Amniotic epithelial cell (primary cell): ENCODE results near the gene PCDHA10.
"Not testable (repeated sequence)": the region's sequence is repeated elsewhere in the genome, so short reads cannot be mapped to it uniquely, and the experiment has no call there.

Source experiments
- DNase-seq: peaks from one replicate; pipeline ENCODE4 v3.0.0-alpha.2; 2010; ENCODE audit warnings: low read depth

PCDHA10 gene

GRCh38 chr5:140840978-140841962 is 14.4 kb upstream of the PCDHA10 start, which contains the start of gene PCDHA8:
PCDHA8 (plus strand) TSS chr5:140841187; CDS start chr5:140841322, 135 bp downstream.
- DNase-seq = no peak

GRCh38 chr5:140842798-140843733 is 12.6 kb upstream of the PCDHA10 start:
- DNase-seq = no peak

DNA sequence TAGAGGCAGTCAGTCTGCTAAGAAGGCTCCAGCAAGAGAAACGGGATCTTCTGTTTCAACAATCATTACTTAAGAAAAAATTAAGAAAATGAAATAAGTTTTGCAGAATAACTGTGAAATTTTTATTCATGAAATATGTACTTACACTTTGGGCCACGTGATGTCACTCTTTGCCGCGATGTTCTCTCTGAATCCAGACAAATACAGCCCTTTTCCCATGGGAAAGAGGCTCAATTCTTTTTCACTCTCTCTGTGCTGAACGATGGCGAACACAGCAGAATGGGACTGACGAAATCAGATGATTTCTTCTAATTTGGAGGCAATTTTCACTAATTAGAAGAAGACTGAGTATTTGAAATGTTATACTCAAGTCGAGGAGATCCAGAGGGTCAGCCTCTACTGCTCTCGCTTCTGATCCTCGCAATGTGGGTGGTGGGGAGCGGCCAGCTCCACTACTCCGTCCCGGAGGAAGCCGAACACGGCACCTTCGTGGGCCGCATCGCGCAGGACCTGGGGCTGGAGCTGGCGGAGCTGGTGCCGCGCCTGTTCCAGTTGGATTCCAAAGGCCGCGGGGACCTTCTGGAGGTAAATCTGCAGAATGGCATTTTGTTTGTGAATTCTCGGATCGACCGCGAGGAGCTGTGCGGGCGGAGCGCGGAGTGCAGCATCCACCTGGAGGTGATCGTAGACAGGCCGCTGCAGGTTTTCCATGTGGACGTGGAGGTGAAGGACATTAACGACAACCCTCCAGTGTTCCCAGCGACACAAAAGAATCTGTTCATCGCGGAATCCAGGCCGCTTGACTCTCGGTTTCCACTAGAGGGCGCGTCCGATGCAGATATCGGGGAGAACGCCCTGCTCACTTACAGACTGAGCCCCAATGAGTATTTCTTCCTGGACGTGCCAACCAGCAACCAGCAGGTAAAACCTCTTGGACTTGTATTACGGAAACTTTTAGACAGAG is 7.3 kb upstream of the PCDHA10 start, which contains the start of gene PCDHA9:
Gene PCDHA9, plus strand, starts transcription at position 244 of the 964 bp plus-strand sequence. Its CDS starts 114 bp downstream, at position 358.
- DNase-seq = not testable (repeated sequence)

GRCh38 chr5:140849831-140850634 is 5.7 kb upstream of the PCDHA10 start:
- not testable (repeated sequence) for DNase-seq

DNA sequence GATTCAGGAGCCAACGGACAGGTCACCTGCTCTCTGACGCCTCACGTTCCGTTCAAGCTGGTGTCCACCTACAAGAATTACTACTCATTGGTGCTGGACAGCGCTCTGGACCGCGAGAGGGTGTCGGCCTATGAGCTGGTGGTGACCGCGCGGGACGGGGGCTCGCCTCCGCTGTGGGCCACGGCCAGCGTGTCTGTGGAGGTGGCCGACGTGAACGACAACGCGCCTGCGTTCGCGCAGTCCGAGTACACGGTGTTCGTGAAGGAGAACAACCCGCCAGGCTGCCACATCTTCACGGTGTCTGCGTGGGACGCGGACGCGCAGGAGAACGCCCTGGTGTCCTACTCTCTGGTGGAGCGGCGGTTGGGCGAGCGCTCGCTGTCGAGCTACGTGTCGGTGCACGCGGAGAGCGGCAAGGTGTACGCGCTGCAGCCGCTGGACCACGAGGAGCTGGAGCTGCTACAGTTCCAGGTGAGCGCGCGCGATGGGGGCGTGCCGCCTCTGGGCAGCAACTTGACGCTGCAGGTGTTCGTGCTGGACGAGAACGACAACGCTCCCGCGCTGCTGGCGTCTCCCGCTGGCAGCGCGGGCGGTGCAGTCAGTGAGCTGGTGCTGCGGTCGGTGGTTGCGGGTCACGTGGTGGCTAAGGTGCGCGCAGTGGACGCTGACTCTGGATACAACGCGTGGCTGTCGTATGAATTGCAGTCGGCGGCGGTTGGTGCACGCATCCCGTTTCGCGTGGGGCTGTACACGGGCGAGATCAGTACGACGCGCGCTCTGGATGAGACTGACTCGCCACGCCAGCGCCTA is 1.7 kb downstream of the PCDHA10 start:
- no peak for DNase-seq

DNA sequence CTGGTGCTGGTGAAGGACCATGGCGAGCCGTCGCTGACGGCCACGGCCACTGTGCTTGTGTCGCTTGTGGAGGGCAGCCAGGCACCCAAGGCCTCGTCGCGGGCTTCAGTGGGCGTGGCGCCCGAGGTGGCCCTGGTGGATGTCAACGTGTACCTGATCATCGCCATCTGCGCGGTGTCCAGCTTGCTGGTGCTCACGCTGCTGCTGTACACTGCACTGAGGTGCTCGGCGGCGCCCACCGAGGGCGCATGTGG is 2.2 kb downstream of the PCDHA10 start:
- DNase-seq = no peak

- DNase-seq = no peak
Measured at GRCh38 chr5:140862441-140863295, 7.0 kb downstream of the PCDHA10 start.

DNA sequence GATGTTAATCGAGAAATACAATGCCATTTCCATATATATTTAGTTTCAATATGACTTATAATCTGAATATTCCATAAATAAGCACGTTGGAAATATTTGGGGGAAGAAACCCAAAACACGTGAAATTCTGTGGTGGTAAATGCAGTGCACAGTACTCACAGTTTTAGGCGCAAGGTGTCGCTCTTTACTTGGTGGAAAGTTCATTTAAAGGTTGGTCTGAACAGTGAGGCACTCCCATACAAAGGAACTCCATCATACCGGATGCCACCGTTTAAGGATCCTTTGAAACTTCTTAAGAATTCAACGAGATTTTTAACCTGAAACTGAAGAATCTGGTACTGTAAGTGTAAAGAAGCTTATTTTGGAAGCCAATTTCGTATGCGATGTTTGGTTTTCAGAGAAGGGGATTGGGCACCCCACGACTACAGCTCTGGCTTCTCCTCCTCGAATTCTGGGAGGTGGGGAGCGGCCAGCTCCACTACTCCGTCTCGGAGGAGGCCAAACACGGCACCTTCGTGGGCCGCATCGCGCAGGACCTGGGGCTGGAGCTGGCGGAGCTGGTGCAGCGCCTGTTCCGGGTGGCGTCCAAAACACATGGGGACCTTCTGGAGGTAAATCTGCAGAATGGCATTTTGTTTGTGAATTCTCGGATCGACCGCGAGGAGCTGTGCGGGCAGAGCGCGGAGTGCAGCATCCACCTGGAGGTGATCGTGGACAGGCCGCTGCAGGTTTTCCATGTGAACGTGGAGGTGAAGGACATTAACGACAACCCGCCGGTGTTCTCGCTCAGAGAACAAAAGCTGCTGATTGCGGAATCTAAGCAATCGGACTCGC is 13.2 kb downstream of the PCDHA10 start, which contains the start of gene PCDHA11:
Gene PCDHA11, plus strand, starts transcription at position 237 of the 834 bp plus-strand sequence. Its CDS starts 147 bp downstream, at position 384.
- DNase-seq = no peak

- DNase-seq = no peak
Measured at GRCh38 chr5:140869555-140869886, 13.8 kb downstream of the PCDHA10 start.

GRCh38 chr5:140870221-140871201 is 14.8 kb downstream of the PCDHA10 start:
- no peak for DNase-seq

GRCh38 chr5:140875085-140876065 is 19.7 kb downstream of the PCDHA10 start, which contains the start of gene PCDHA12:
PCDHA12 (plus strand) TSS chr5:140875308; CDS start chr5:140875473, 165 bp downstream.
- DNase-seq = no peak

- not testable (repeated sequence) for DNase-seq
Measured at GRCh38 chr5:140876541-140877261, 21.0 kb downstream of the PCDHA10 start.

GRCh38 chr5:140877262-140877581 is 21.5 kb downstream of the PCDHA10 start:
- DNase-seq = no peak

- DNase-seq = no peak
Measured at GRCh38 chr5:140881889-140882590, 26.3 kb downstream of the PCDHA10 start, which contains the start of gene PCDHA13. PCDHA13 (plus strand) TSS chr5:140882124; CDS start chr5:140882269, 145 bp downstream.
